Subcutaneous abdominal adipose tissue (tissue), 5 donors: ENCODE data around the gene THSD1.
"Not testable (repeated sequence)": the region's sequence is repeated elsewhere in the genome, so short reads cannot be mapped to it uniquely, and the experiment has no call there.

ENCODE experiments used
- H3K27ac ChIP-seq: one replicate; pipeline ENCODE4 v1.7.0; 2013; ENCODE audit warnings: low read depth, mild to moderate bottlenecking, inconsistent platforms, low read length, moderate library complexity
- H3K27me3 ChIP-seq, 5 donors: one replicate each; pipeline ENCODE4 v1.7.0; 2013; ENCODE audit warnings: low read length in 5 of 5, inconsistent platforms in 1 of 5; ENCODE audit not compliant: control insufficient read depth in 5 of 5, insufficient read depth in 4 of 5
- H3K36me3 ChIP-seq, 5 donors: one replicate each; pipeline ENCODE4 v1.7.0; 2013; ENCODE audit warnings: low read length in 5 of 5; ENCODE audit not compliant: control insufficient read depth in 5 of 5, insufficient read depth in 5 of 5
- H3K4me1 ChIP-seq, 5 donors: one replicate each; pipeline ENCODE4 v1.7.0; 2013; ENCODE audit warnings: low read length in 5 of 5, mild to moderate bottlenecking in 3 of 5, moderate library complexity in 1 of 5; ENCODE audit not compliant: control insufficient read depth in 5 of 5, insufficient read depth in 5 of 5
- H3K4me3 ChIP-seq, 5 donors: one replicate each; pipeline ENCODE4 v1.7.0; 2013; ENCODE audit warnings: low read length in 5 of 5, low read depth in 1 of 5
- H3K9ac ChIP-seq, 5 donors: one replicate each; pipeline ENCODE4 v1.7.0; 2013; ENCODE audit warnings: low read length in 5 of 5, mild to moderate bottlenecking in 4 of 5, moderate library complexity in 3 of 5
- H3K9me3 ChIP-seq, 5 donors: one replicate each; pipeline ENCODE4 v1.7.0; 2013; ENCODE audit warnings: low read length in 5 of 5; ENCODE audit not compliant: control insufficient read depth in 5 of 5
- donor health status: healthy.
- donor health status: healthy.
- donor health status: healthy.
- donor health status: healthy.
- donor health status: healthy.

The THSD1 gene

DNA sequence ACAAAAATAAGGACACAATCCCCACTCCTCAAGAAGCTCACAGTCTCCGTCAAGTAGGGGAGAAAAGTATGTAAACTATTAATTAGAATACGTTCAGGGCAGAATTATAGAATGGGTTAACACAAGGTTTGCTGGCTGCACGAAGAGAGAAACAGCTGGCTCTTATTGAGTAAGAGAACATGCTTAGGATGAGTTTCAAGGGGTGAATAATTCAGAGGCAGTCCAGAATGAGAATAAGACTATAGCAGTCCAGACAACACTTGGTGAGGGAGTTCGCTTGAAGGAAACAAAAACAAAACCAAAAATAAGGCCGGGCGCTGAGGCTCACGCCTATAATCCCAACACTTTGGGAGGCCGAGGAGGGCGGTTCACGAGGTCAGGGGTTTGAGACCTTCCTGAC lies 61.9 kb downstream of the THSD1 start:
- peak overlapping the region; percentile 7 for H3K27ac ChIP-seq
- peak overlapping the region in 4 of 5 donors; percentile 26 to 45 (median 35) for H3K4me3 ChIP-seq
- no peaks in the 10 kb centered on the region for H3K27me3 ChIP-seq
- no peaks in the 10 kb centered on the region for H3K36me3 ChIP-seq
- H3K9ac ChIP-seq: no peak overlapping the region
- peaks cover 0 to 5% (median 0%) of the 10 kb centered on the region in 5 donors for H3K4me1 ChIP-seq
- H3K9me3 ChIP-seq: no peaks in the 10 kb centered on the region

- H3K36me3 ChIP-seq, H3K27me3 ChIP-seq, H3K9ac ChIP-seq, H3K9me3 ChIP-seq, H3K4me1 ChIP-seq, H3K27ac ChIP-seq, H3K4me3 ChIP-seq: not testable (repeated sequence)
Measured at GRCh38 chr13:52342203-52342602, 63.8 kb downstream of the THSD1 start.

GRCh38 chr13:52337828-52338455 lies 68.0 kb downstream of the THSD1 start:
- not testable (repeated sequence) for H3K4me1 ChIP-seq, H3K27me3 ChIP-seq, H3K4me3 ChIP-seq, H3K36me3 ChIP-seq, H3K27ac ChIP-seq, H3K9ac ChIP-seq, H3K9me3 ChIP-seq

GRCh38 chr13:52334107-52334506 lies 71.9 kb downstream of the THSD1 start:
- not testable (repeated sequence) for H3K4me1 ChIP-seq, H3K27me3 ChIP-seq, H3K4me3 ChIP-seq, H3K36me3 ChIP-seq, H3K9ac ChIP-seq, H3K9me3 ChIP-seq, H3K27ac ChIP-seq

GRCh38 chr13:52331844-52332243 lies 74.1 kb downstream of the THSD1 start:
- H3K27me3 ChIP-seq, H3K36me3 ChIP-seq, H3K4me3 ChIP-seq, H3K27ac ChIP-seq, H3K4me1 ChIP-seq, H3K9ac ChIP-seq, H3K9me3 ChIP-seq: not testable (repeated sequence)
